GM12878 (cell line): Measurements from ENCODE around the gene BIRC6. TPM values are rescaled to one million over a fixed set of nuclear protein-coding genes. Genes with fewer than 3 reads are reported as not detected.

Experiments
- ATAC-seq: fragments of 200-7000 bp; cut with Tn5 transposase; 3 replicates; pipeline ENCODE4 v1.9.1; 2020; ENCODE audit warnings: mild to moderate bottlenecking, moderate library complexity
- BruUV-seq: library from RNA; stranded (reverse); fragments of 400-500 nt; replicated peaks from 2 replicates; lab custom pipeline; 2021; lab: Mats Ljungman, UMichigan
- CTCF ChIA-PET: fragments of 300-600 bp; sonication (Branson Sonifier 250); formaldehyde crosslinking; extraction: SDS; loops from one replicate; lab custom pipeline; 2021; ENCODE audit warnings: inconsistent platforms; lab: Yijun Ruan, JAX
- POLR2A ChIA-PET: fragments of 350-600 bp; formaldehyde crosslinking; extraction: SDS; loops from one replicate; lab custom pipeline; 2021; ENCODE audit warnings: inconsistent platforms; lab: Charles Lee
- RAD21 ChIA-PET: fragments of 300-600 bp; sonication (Branson Sonifier 250); formaldehyde crosslinking; loops from one replicate; lab custom pipeline; 2023; ENCODE audit warnings: antibody characterized with exemption; ENCODE audit not compliant: unreplicated experiment; lab: Charles Lee
- SMC1A ChIA-PET: fragments of 300-600 bp; sonication (Branson Sonifier 250); formaldehyde crosslinking; loops from one replicate; lab custom pipeline; 2023; ENCODE audit not compliant: unreplicated experiment, uncharacterized antibody; lab: Charles Lee
- DNase-seq: peaks from one replicate; pipeline ENCODE4 v3.0.0-alpha.2; 2011; ENCODE audit warnings: low read depth, low spot score
- FAIRE-seq: peaks from 3 replicates; lab custom pipeline; 2011; peaks lifted over from hg19 to GRCh38; lab: Jason Lieb, UNC
- H2AFZ ChIP-seq: 2 replicates; pipeline ENCODE4 v1.6.0; 2011; ENCODE audit warnings: low read depth, low read length, control low read depth; ENCODE audit not compliant: control insufficient read depth
- H3K27ac ChIP-seq: 2 replicates; pipeline ENCODE4 v1.5.1; 2011; ENCODE audit warnings: control low read depth; ENCODE audit not compliant: control insufficient read depth, insufficient read depth
- H3K27me3 ChIP-seq, 2 experiments: replicated peaks in 1 of 2; 2 replicates each; pipeline versions ENCODE4 v1.6.0 to v1.6.1; 2011; ENCODE audit warnings: low read length in 1 of 2; ENCODE audit not compliant: control insufficient read depth in 2 of 2, insufficient read depth in 2 of 2
- H3K36me3 ChIP-seq, 2 experiments: 2 replicates each; pipeline ENCODE4 v1.5.1; 2011; ENCODE audit warnings: low read length in 1 of 2; ENCODE audit not compliant: control insufficient read depth in 2 of 2, insufficient read depth in 2 of 2
- H3K4me1 ChIP-seq: 2 replicates; pipeline ENCODE4 v1.6.1; 2011; ENCODE audit warnings: mild to moderate bottlenecking, low read length, moderate library complexity, mixed read lengths; ENCODE audit not compliant: control insufficient read depth, insufficient read depth
- H3K4me2 ChIP-seq: 2 replicates; pipeline ENCODE4 v1.6.0; 2011; ENCODE audit warnings: control low read depth; ENCODE audit not compliant: control insufficient read depth, insufficient read depth
- H3K4me3 ChIP-seq: fragments of 200-600 bp; sonication (generic); 2 replicates; pipeline ENCODE4 v1.5.1; 2016
- H3K79me2 ChIP-seq: 2 replicates; pipeline ENCODE4 v1.6.0; 2011; ENCODE audit warnings: low read length; ENCODE audit not compliant: control insufficient read depth, insufficient read depth
- H3K9ac ChIP-seq: 2 replicates; pipeline ENCODE4 v1.8.0; 2011; ENCODE audit warnings: low read length, control low read depth, mixed read lengths; ENCODE audit not compliant: control insufficient read depth, insufficient read depth
- H3K9me3 ChIP-seq: replicated peaks from 3 replicates; pipeline ENCODE4 v1.5.1; 2011; ENCODE audit warnings: mild to moderate bottlenecking, low read length; ENCODE audit not compliant: control insufficient read depth, insufficient read depth
- H4K20me1 ChIP-seq: 2 replicates; pipeline ENCODE4 v1.6.0; 2011; ENCODE audit not compliant: control insufficient read depth, insufficient read depth
- ASH2L ChIP-seq: fragments of 300-600, 200-600 bp; sonication (generic); IDR thresholded peaks from 2 replicates; pipeline ENCODE4 v1.6.1; 2017; ENCODE audit warnings: low read depth, mild to moderate bottlenecking, borderline replicate concordance
- CBX5 ChIP-seq: sonication (generic); IDR thresholded peaks from 2 replicates; pipeline ENCODE4 v1.6.1; 2016; ENCODE audit warnings: low read depth, moderate library complexity, mild to moderate bottlenecking, inconsistent platforms
- CHD4 ChIP-seq: fragments of 200-600 bp; sonication (generic); IDR thresholded peaks from 2 replicates; pipeline ENCODE4 v1.6.1; 2016; ENCODE audit warnings: mild to moderate bottlenecking
- DPF2 ChIP-seq: fragments of 450-650 bp; IDR thresholded peaks from 2 replicates; pipeline ENCODE4 v1.6.1; 2017; ENCODE audit warnings: mild to moderate bottlenecking
- EED ChIP-seq: sonication (generic); IDR thresholded peaks from 2 replicates; pipeline ENCODE4 v1.6.1; 2016; ENCODE audit warnings: antibody characterized with exemption, low read depth
- FOXK2 ChIP-seq: fragments of 450-650 bp; IDR thresholded peaks from 2 replicates; pipeline ENCODE4 v1.6.1; 2017; ENCODE audit warnings: mild to moderate bottlenecking, moderate library complexity
- HCFC1 ChIP-seq: fragments of 150-350 bp; IDR thresholded peaks from 2 replicates; pipeline ENCODE4 v1.6.1; 2014; ENCODE audit warnings: low read length
- HDGF ChIP-seq: fragments of 450-650 bp; IDR thresholded peaks from 2 replicates; pipeline ENCODE4 v1.6.1; 2016; ENCODE audit warnings: antibody characterized with exemption
- NFYA ChIP-seq: IDR thresholded peaks from 2 replicates; pipeline ENCODE4 v1.6.1; 2011; ENCODE audit warnings: low read depth, mild to moderate bottlenecking, low read length, improper control_type of control experiment, borderline replicate concordance
- POLR2AphosphoS5 ChIP-seq: IDR thresholded peaks from 2 replicates; pipeline ENCODE4 v1.6.1; 2011; ENCODE audit warnings: mild to moderate bottlenecking, low read length, inconsistent platforms
- SREBF1 ChIP-seq: IDR thresholded peaks from 2 replicates; pipeline ENCODE4 v1.6.1; 2012; ENCODE audit warnings: mild to moderate bottlenecking, low read length
- TCF7 ChIP-seq: IDR thresholded peaks from 2 replicates; pipeline ENCODE4 v1.6.1; 2014; ENCODE audit warnings: antibody characterized with exemption, borderline replicate concordance
- ZNF217 ChIP-seq: fragments of 450-650 bp; IDR thresholded peaks from 2 replicates; pipeline ENCODE4 v1.6.1; 2017; ENCODE audit warnings: antibody characterized with exemption, mild to moderate bottlenecking
- WGBS: methylation state at CpG from one replicate; pipeline ENCODE4 v1.1.6; 2016; ENCODE audit warnings: low lambda C conversion rate; ENCODE audit not compliant: insufficient replicate concordance, insufficient coverage; ENCODE audit errors: missing lambda C conversion rate; 5-methylcytosine and 5-hydroxymethylcytosine counted together
- in situ Hi-C: fragments of 300-500 bp; cut with MboI; formaldehyde crosslinking; loops from 9 replicates; pipeline ENCODE4 v1.14.3; 2018; ENCODE audit warnings: mixed read lengths
- intact Hi-C: fragments of 100-400 bp; cut with micrococcal nuclease; formaldehyde crosslinking; loops from one replicate; pipeline ENCODE4 v1.14.2; 2022; ENCODE audit not compliant: unreplicated experiment
- polyA plus RNA-seq, 11 experiments: library from polyadenylated mRNA; depleted of rRNA in 4 of 11; unstranded in 6 of 11; stranded (reverse) in 5 of 11; fragments of >200 nt; fragmentation: Nextera tagmentation in 4 of 11; fragmentation: Illumina TruSeq in 1 of 11; extraction: Ambion mirVana in 4 of 11; extraction: Trizol in 1 of 11; gene quantifications; 1 replicate in 1 of 11; 2 replicates in 10 of 11; pipeline versions ENCODE4 v1.2.1 to v1.2.3, GENCODE V29; 2011 to 2016; ENCODE audit warnings: inconsistent platforms in 2 of 11, missing spikeins in 2 of 11, low read depth in 1 of 11
- total RNA-seq, 4 experiments: library from RNA; depleted of rRNA in 3 of 4; stranded (reverse); fragments of >200 nt in 3 of 4; fragmentation: Illumina TruSeq in 1 of 4; extraction: Trizol in 1 of 4; gene quantifications; 2 replicates each; pipeline versions ENCODE4 v1.2.1 to v1.2.3, GENCODE V29; 2013 to 2021
- TF ChIP-seq, protein P1 (sequence below): IDR thresholded peaks from 2 replicates; pipeline ENCODE4 v1.6.1; 2011; ENCODE audit warnings: low read depth, low read length, improper control_type of control experiment, borderline replicate concordance
- TF ChIP-seq, protein P2 (sequence below): fragments of 450-650 bp; IDR thresholded peaks from 2 replicates; pipeline ENCODE4 v1.6.1; 2017; ENCODE audit warnings: low read depth, mild to moderate bottlenecking, moderate library complexity
- TF ChIP-seq, protein P3 (sequence below): fragments of 450-650 bp; IDR thresholded peaks from 2 replicates; pipeline ENCODE4 v1.6.1; 2017; ENCODE audit warnings: mild to moderate bottlenecking
- TF ChIP-seq, protein P4 (sequence below): fragments of 450-650 bp; formaldehyde crosslinking; IDR thresholded peaks from 2 replicates; pipeline ENCODE4 v1.4.0; 2020; ENCODE audit warnings: mild to moderate bottlenecking, moderate library complexity

The BIRC6 gene
- total and polyA plus RNA-seq, 10 of the 15 experiments (the other 5 are each of a cell fraction or from before 2014, with no cell fraction given), result 18.8 to 118 (median 55.0) TPM

DNA sequence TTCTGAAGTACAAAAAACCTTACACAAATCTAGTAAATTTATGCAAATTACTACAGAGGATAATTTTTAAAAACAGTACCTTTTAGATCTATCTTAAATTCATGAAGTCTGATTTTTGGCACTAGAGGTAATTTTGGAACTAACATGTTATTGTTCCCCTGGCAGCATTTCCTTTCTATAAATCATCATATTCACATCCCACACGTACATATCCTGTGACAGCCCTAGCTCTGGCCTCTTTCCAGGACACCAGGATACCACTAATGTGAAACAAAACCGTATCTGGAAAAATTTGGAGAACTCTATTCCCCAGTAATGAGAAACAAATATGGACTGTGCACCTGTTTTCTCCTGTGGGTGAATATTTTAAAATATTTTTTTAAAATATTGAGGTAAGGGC, 14.0 kb upstream of the BIRC6 start:
- ATAC-seq (no peak), DNase-seq (no peak)
- RAD21 ChIA-PET, result no interaction called here
- POLR2A ChIA-PET, result interaction anchor here (0.7 kb wide), 1 partner anchor 41 kb away, joined by 3 read pairs; no protein-coding TSS in a partner anchor
- H4K20me1 ChIP-seq, result no peaks in the 10 kb centered on the region
- WGBS, result 36% methylated on average over 2 of the region's 2 CpGs
- H2AFZ ChIP-seq, result no peak overlapping the region
- in situ Hi-C loops, result no loop called here
- no peak overlapping the region for H3K27ac ChIP-seq
- TF ChIP-seq DPF2 (no peak), FOXK2 (no peak), TCF7 (no peak), ASH2L (no peak), CHD4 (no peak), EED (no peak), ZNF217 (no peak), NFYA (no peak), SREBF1 (no peak), HCFC1 (no peak), CBX5 (no peak), POLR2AphosphoS5 (no peak), HDGF (no peak)
- TF ChIP-seq, protein P1, sequence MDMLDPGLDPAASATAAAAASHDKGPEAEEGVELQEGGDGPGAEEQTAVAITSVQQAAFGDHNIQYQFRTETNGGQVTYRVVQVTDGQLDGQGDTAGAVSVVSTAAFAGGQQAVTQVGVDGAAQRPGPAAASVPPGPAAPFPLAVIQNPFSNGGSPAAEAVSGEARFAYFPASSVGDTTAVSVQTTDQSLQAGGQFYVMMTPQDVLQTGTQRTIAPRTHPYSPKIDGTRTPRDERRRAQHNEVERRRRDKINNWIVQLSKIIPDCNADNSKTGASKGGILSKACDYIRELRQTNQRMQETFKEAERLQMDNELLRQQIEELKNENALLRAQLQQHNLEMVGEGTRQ, result no peak
- TF ChIP-seq, protein P2, sequence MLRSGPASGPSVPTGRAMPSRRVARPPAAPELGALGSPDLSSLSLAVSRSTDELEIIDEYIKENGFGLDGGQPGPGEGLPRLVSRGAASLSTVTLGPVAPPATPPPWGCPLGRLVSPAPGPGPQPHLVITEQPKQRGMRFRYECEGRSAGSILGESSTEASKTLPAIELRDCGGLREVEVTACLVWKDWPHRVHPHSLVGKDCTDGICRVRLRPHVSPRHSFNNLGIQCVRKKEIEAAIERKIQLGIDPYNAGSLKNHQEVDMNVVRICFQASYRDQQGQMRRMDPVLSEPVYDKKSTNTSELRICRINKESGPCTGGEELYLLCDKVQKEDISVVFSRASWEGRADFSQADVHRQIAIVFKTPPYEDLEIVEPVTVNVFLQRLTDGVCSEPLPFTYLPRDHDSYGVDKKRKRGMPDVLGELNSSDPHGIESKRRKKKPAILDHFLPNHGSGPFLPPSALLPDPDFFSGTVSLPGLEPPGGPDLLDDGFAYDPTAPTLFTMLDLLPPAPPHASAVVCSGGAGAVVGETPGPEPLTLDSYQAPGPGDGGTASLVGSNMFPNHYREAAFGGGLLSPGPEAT, result no peak
- TF ChIP-seq, protein P3, sequence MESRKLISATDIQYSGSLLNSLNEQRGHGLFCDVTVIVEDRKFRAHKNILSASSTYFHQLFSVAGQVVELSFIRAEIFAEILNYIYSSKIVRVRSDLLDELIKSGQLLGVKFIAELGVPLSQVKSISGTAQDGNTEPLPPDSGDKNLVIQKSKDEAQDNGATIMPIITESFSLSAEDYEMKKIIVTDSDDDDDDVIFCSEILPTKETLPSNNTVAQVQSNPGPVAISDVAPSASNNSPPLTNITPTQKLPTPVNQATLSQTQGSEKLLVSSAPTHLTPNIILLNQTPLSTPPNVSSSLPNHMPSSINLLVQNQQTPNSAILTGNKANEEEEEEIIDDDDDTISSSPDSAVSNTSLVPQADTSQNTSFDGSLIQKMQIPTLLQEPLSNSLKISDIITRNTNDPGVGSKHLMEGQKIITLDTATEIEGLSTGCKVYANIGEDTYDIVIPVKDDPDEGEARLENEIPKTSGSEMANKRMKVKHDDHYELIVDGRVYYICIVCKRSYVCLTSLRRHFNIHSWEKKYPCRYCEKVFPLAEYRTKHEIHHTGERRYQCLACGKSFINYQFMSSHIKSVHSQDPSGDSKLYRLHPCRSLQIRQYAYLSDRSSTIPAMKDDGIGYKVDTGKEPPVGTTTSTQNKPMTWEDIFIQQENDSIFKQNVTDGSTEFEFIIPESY, result no peak
- TF ChIP-seq, protein P4, sequence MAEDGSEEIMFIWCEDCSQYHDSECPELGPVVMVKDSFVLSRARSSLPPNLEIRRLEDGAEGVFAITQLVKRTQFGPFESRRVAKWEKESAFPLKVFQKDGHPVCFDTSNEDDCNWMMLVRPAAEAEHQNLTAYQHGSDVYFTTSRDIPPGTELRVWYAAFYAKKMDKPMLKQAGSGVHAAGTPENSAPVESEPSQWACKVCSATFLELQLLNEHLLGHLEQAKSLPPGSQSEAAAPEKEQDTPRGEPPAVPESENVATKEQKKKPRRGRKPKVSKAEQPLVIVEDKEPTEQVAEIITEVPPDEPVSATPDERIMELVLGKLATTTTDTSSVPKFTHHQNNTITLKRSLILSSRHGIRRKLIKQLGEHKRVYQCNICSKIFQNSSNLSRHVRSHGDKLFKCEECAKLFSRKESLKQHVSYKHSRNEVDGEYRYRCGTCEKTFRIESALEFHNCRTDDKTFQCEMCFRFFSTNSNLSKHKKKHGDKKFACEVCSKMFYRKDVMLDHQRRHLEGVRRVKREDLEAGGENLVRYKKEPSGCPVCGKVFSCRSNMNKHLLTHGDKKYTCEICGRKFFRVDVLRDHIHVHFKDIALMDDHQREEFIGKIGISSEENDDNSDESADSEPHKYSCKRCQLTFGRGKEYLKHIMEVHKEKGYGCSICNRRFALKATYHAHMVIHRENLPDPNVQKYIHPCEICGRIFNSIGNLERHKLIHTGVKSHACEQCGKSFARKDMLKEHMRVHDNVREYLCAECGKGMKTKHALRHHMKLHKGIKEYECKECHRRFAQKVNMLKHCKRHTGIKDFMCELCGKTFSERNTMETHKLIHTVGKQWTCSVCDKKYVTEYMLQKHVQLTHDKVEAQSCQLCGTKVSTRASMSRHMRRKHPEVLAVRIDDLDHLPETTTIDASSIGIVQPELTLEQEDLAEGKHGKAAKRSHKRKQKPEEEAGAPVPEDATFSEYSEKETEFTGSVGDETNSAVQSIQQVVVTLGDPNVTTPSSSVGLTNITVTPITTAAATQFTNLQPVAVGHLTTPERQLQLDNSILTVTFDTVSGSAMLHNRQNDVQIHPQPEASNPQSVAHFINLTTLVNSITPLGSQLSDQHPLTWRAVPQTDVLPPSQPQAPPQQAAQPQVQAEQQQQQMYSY (CRISPR knock-in tag), result no peak
- TF ChIP-seq, all 136 proteins: peak for 0
- ChIA-PET SMC1A (no interaction called here), CTCF (no interaction called here)
- Histone ChIP-seq H3K4me2 (no peak overlapping the region), H3K4me3 (no peak overlapping the region), H3K79me2 (no peaks in the 10 kb centered on the region), H3K4me1 (no peaks in the 10 kb centered on the region), H3K9me3 (no peaks in the 10 kb centered on the region), H3K36me3 (no peaks in the 10 kb centered on the region), H3K9ac (no peak overlapping the region), H3K27me3 (no peaks in the 10 kb centered on the region)
- intact Hi-C loops, result no loop called here
- no peak for FAIRE-seq
- no TSS peak for BruUV-seq
